HepG2 (cell line): ENCODE results near the gene SLC50A1. TPM values are rescaled to one million over a fixed set of nuclear protein-coding genes. Genes with fewer than 3 reads are reported as not detected.

Experiments used
- BRF2 ChIP-seq: sonication (generic); formaldehyde crosslinking; IDR thresholded peaks from 2 replicates; pipeline ENCODE4 v1.8.1; 2022; ENCODE audit warnings: mild to moderate bottlenecking, missing genetic modification reagents
- CREM ChIP-seq, 2 experiments: sonication (generic) in 1 of 2; formaldehyde crosslinking in 1 of 2; IDR thresholded peaks; 2 replicates each; pipeline versions ENCODE4 v1.4.0 to v1.6.1; 2016 to 2020; ENCODE audit warnings: antibody characterized with exemption in 1 of 2, mild to moderate bottlenecking in 1 of 2, missing genetic modification reagents in 1 of 2
- FUBP1 ChIP-seq: sonication (generic); formaldehyde crosslinking; IDR thresholded peaks from 2 replicates; pipeline ENCODE4 v1.5.1; 2020; ENCODE audit warnings: missing genetic modification reagents, mild to moderate bottlenecking, borderline replicate concordance
- HMG20A ChIP-seq: IDR thresholded peaks from 2 replicates; pipeline ENCODE4 v1.6.1; 2016; ENCODE audit warnings: borderline replicate concordance
- HNRNPH1 ChIP-seq: fragments of 200-400 bp; formaldehyde crosslinking; optimal IDR thresholded peaks from 2 replicates; pipeline ENCODE3; 2017; ENCODE audit warnings: mild to moderate bottlenecking, low read depth, low read length
- HOXA7 ChIP-seq: sonication (generic); formaldehyde crosslinking; IDR thresholded peaks from 2 replicates; pipeline ENCODE4 v1.8.1; 2022; ENCODE audit warnings: mild to moderate bottlenecking, missing genetic modification reagents, moderate library complexity
- ISL2 ChIP-seq: sonication (generic); formaldehyde crosslinking; IDR thresholded peaks from 2 replicates; pipeline ENCODE4 v1.5.0; 2020; ENCODE audit warnings: missing genetic modification reagents
- KDM5A ChIP-seq: fragments of 200-600 bp; sonication (generic); IDR thresholded peaks from 2 replicates; pipeline ENCODE4 v1.7.0; 2018; ENCODE audit warnings: antibody characterized with exemption, mild to moderate bottlenecking, low read length, borderline replicate concordance
- PHF5A ChIP-seq: IDR thresholded peaks from one replicate; pipeline ENCODE4 v1.6.1; 2018; ENCODE audit warnings: low read depth, missing genetic modification reagents; ENCODE audit not compliant: unreplicated experiment
- PRDM10 ChIP-seq: sonication (generic); formaldehyde crosslinking; IDR thresholded peaks from 2 replicates; pipeline ENCODE4 v1.4.0; 2020; ENCODE audit warnings: low read depth, missing genetic modification reagents
- SMAD9 ChIP-seq: sonication (generic); formaldehyde crosslinking; IDR thresholded peaks from 2 replicates; pipeline ENCODE4 v1.5.1; 2020; ENCODE audit warnings: mild to moderate bottlenecking, missing genetic modification reagents
- TERF1 ChIP-seq: sonication (generic); formaldehyde crosslinking; IDR thresholded peaks from 2 replicates; pipeline ENCODE4 v1.8.0; 2022; ENCODE audit warnings: mild to moderate bottlenecking, missing genetic modification reagents, moderate library complexity
- ZBTB3 ChIP-seq: sonication (generic); formaldehyde crosslinking; IDR thresholded peaks from 2 replicates; pipeline ENCODE4 v1.4.0; 2020; ENCODE audit warnings: low read depth, mild to moderate bottlenecking, moderate library complexity, missing genetic modification reagents, borderline replicate concordance
- ZNF589 ChIP-seq: sonication (generic); formaldehyde crosslinking; conservative IDR thresholded peaks from 2 replicates; pipeline ENCODE4 v1.8.0; 2022; ENCODE audit warnings: mild to moderate bottlenecking, moderate library complexity, missing genetic modification reagents
- ZNF720 ChIP-seq: sonication (generic); formaldehyde crosslinking; IDR thresholded peaks from 2 replicates; pipeline ENCODE4 v1.4.0; 2020; ENCODE audit warnings: missing genetic modification reagents
- ZNF83 ChIP-seq: sonication (generic); formaldehyde crosslinking; IDR thresholded peaks from 2 replicates; pipeline ENCODE4 v1.4.0; 2020; ENCODE audit warnings: missing genetic modification reagents, mild to moderate bottlenecking, borderline replicate concordance
- ZXDC ChIP-seq: sonication (generic); formaldehyde crosslinking; IDR thresholded peaks from 2 replicates; pipeline ENCODE4 v1.5.0; 2020; ENCODE audit warnings: mild to moderate bottlenecking, missing genetic modification reagents
- polyA plus RNA-seq, 8 experiments: library from polyadenylated mRNA; depleted of rRNA in 3 of 8; stranded (reverse) in 7 of 8; unstranded in 1 of 8; fragments of >200 nt; fragmentation: Illumina TruSeq in 4 of 8; extraction: Trizol in 4 of 8; gene quantifications; 2 replicates each; pipeline versions ENCODE4 v1.2.1 to v1.2.3, GENCODE V29; 2011 to 2016; ENCODE audit warnings: low read depth in 4 of 8, missing spikeins in 1 of 8, mixed read lengths in 1 of 8; ENCODE audit not compliant: insufficient read depth in 1 of 8
- total RNA-seq, 5 experiments: library from RNA; depleted of rRNA; stranded (reverse); fragments of >200 nt; fragmentation: Illumina TruSeq; extraction: Trizol; gene quantifications; 2 replicates each; pipeline ENCODE4 v1.2.3, GENCODE V29; 2016; ENCODE audit warnings: low read depth in 1 of 5

The SLC50A1 gene
- total and polyA plus RNA-seq, 2 of the 13 experiments (the other 11 are each of a cell fraction or from before 2014, with no cell fraction given) = 22.5 to 46.8 TPM

GRCh38 chr1:155128755-155129473 lies 6.7 kb upstream of the SLC50A1 start (continued):
- no peak for TF ChIP-seq BRF2 (CRISPR knock-in tag)
- TF ChIP-seq ZNF589 (CRISPR knock-in tag) = no peak
- no peak for TF ChIP-seq HMG20A (CRISPR knock-in tag)
- peak; percentile 86; the same call in 1 of the 2 replicates for TF ChIP-seq FUBP1 (CRISPR knock-in tag)
- TF ChIP-seq HNRNPH1 = peak; percentile 95
- TF ChIP-seq TERF1 = no peak
- TF ChIP-seq PRDM10 (CRISPR knock-in tag) = 0 out of 2 replicates have a peak, but pooled peaks have one; percentile 27
- no peak for TF ChIP-seq SMAD9 (CRISPR knock-in tag)
- TF ChIP-seq ZNF720 = no peak
- no peak for TF ChIP-seq ZXDC (CRISPR knock-in tag)
- TF ChIP-seq ZBTB3 = no peak; the same call in 1 of the 2 replicates
- peak; percentile 81 for TF ChIP-seq CREM (IDR thresholded peaks at IDR 0.05)
- TF ChIP-seq CREM (CRISPR knock-in tag; IDR thresholded peaks at IDR 0.05) = no peak
- TF ChIP-seq ZNF83 (CRISPR knock-in tag) = 0 out of 2 replicates have a peak, but pooled peaks have one; percentile 31
- no peak; the same call in 1 of the 2 replicates for TF ChIP-seq KDM5A
- TF ChIP-seq PHF5A (CRISPR knock-in tag) = no peak
- peak; percentile 31; the same call in 1 of the 2 replicates for TF ChIP-seq ISL2 (CRISPR knock-in tag)
- TF ChIP-seq HOXA7 (CRISPR knock-in tag) = no peak
